Stimulated activated CD8-positive, alpha-beta memory T cell treated with anti-CD3 and anti-CD28 coated beads, Interleukin-2, amount 100 ng/mL, for 1 hour (primary cell): ENCODE measurements around the gene OR5C1.
"Not testable (repeated sequence)": the region's sequence is repeated elsewhere in the genome, so short reads cannot be mapped to it uniquely, and the experiment has no call there.

Experiments
- DNase-seq, 2 donors: peaks; one replicate each; pipeline ENCODE4 v3.0.0-alpha.2; 2020; ENCODE audit warnings: low read depth in 2 of 2

OR5C1 gene

DNA sequence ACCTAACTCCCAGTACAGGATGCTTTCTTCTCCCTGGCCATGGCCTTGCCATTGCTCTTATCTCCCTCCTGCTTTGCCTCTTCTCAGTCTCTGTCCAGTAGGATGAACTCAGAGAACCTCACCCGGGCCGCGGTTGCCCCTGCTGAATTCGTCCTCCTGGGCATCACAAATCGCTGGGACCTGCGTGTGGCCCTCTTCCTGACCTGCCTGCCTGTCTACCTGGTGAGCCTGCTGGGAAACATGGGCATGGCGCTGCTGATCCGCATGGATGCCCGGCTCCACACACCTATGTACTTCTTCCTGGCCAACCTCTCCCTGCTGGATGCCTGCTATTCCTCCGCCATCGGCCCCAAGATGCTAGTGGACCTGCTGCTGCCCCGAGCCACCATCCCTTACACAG is at the start of gene OR5C1:
Gene OR5C1 (plus strand): TSS at position 103 of the 400 bp plus-strand sequence. CDS start 0 bp downstream, at position 103.
- DNase-seq, result no peak

GRCh38 chr9:122742003-122742402 is 46.7 kb upstream of the OR5C1 start, which contains the start of gene OR1L6:
Gene OR1L6, plus strand, starts transcription at chr9:122742303. Its CDS starts 7,545 bp downstream, at chr9:122749848.
- DNase-seq, result no peak

- no peak for DNase-seq
Measured at GRCh38 chr9:122754825-122755224, 33.9 kb upstream of the OR5C1 start.

DNA sequence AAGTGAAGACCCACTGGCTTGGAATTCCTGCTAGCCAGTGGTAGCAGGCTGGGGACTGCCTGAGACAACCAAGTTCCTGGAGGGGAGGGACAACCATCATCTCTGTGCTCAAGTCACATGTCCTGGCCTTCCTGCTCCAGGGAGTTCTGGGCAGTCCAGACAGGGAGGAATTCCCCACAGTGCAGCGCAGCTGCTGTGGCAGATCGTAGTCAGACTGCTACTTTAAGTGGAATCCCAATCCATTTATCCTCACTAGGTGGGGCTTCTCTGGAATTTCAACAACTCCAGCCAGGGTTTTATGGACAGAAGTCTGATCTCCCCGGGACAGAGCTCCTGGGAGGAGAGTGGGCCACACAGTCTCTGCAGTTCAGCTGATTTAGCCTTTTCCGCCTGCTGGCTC is 20.9 kb upstream of the OR5C1 start:
- DNase-seq, result no peak

GRCh38 chr9:122777052-122777451 is 11.7 kb upstream of the OR5C1 start:
- no peak for DNase-seq

GRCh38 chr9:122777935-122778627 is 10.7 kb upstream of the OR5C1 start:
- no peak for DNase-seq

GRCh38 chr9:122779181-122779580 is 9.6 kb upstream of the OR5C1 start:
- DNase-seq, result no peak

DNA sequence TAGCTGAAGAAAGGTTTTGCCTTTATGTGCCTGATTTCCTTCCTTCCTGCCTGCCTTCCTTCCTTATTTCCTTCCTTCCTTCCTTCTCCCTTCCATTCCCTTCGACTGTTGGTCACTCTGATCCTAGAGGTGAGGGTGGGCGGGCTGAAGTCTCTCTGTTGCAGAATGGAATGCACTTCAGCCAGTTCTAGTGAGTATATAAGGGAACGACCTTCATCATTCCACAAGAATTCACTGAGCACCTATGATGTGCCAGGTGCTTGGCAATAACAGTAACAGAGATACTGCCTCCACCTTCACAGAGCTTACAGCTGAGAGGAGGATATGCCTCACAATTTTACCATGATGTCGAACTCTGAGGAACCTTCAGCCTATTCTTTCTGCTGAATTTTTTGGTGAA is 8.7 kb upstream of the OR5C1 start:
- DNase-seq, result no peak

GRCh38 chr9:122781671-122782070 is 7.1 kb upstream of the OR5C1 start:
- DNase-seq, result no peak

GRCh38 chr9:122785269-122785668 is 3.5 kb upstream of the OR5C1 start:
- no peak for DNase-seq

DNA sequence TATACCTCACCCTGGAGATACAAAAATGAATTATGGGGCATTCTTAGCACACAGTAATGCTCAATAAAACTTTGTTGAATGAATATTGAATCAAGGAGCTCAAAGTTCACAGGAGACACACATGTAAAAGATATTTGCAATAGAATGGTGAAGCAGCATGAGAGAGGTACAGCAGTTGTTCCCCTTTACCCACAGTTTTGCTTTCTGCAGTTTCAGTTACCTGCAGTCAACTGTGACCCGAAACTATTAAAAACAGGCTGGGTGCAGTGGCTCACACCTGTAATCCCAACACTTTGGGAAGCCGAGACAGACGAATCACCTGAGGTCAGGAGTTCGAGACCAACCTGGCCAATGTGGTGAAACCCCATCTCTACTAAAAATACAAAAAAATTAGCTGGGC is 2.4 kb upstream of the OR5C1 start:
- no peak for DNase-seq

DNA sequence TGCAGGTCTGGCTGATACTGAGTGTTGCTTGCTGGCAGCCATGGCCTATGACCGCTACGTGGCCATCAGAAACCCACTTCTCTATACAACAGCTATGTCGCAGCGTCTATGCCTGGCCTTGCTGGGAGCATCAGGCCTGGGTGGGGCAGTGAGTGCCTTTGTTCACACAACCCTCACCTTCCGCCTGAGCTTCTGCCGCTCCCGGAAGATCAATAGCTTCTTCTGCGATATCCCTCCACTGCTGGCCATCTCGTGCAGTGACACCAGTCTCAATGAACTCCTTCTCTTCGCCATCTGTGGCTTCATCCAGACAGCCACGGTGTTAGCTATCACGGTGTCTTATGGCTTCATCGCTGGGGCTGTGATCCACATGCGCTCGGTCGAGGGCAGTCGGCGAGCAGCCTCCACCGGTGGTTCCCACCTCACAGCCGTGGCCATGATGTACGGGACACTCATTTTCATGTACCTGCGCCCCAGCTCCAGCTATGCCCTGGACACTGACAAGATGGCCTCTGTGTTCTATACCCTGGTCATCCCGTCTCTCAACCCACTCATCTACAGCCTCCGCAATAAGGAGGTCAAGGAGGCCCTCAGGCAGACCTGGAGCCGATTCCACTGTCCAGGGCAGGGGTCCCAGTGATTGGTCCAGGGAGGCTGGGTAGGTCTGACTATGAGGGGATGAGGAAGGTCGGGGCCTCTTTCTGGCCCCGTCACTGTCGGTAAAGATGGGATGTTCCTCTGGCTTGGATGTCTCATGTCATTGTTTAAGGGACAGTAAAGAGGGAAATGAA is 718 bp downstream of the OR5C1 start:
- no peak for DNase-seq

- DNase-seq, result no peak
Measured at GRCh38 chr9:122791872-122792669, 3.3 kb downstream of the OR5C1 start.

DNA sequence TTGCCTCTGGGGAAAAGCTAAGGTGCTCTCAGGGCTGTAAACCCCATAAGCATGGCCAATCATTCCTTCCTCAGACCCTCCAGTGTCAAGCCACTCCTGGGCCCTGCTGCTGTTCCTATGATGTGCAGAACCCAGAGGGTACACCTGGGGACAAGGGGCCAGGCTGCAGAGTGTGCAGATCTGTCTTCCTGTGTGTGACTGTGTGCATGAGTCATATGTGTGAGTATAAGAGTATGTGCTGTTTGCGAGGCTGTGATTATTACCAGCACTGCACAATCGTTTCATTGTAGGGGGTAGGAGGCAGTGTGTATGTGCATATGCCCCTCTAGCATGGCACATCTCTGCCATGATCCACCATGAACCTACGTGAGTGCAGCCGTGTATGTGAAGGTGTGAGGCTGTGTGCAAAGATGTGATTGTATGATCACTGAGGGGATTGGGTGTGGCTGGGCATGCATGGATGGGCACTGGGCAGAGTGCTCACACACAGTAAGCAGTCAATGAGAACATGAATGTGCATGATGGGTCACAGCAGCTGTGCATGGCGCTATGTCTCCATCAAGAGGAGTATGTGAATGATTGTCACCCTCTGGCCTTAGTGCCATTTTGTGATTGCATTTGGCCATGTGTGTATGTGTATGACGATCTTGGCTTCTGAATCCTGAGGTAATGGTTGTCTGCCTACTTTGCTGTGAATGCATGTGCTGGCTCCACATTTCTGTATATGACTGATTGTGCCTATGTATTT is 8.8 kb downstream of the OR5C1 start:
- DNase-seq, result no peak

DNA sequence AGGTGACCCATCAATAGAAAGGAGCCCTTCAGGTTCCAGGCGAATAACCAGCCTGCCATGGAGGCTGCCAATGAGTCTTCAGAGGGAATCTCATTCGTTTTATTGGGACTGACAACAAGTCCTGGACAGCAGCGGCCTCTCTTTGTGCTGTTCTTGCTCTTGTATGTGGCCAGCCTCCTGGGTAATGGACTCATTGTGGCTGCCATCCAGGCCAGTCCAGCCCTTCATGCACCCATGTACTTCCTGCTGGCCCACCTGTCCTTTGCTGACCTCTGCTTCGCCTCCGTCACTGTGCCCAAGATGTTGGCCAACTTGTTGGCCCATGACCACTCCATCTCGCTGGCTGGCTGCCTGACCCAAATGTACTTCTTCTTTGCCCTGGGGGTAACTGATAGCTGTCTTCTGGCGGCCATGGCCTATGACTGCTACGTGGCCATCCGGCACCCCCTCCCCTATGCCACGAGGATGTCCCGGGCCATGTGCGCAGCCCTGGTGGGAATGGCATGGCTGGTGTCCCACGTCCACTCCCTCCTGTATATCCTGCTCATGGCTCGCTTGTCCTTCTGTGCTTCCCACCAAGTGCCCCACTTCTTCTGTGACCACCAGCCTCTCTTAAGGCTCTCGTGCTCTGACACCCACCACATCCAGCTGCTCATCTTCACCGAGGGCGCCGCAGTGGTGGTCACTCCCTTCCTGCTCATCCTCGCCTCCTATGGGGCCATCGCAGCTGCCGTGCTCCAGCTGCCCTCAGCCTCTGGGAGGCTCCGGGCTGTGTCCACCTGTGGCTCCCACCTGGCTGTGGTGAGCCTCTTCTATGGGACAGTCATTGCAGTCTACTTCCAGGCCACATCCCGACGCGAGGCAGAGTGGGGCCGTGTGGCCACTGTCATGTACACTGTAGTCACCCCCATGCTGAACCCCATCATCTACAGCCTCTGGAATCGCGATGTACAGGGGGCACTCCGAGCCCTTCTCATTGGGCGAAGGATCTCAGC is 11.6 kb downstream of the OR5C1 start, which contains the start of gene OR1K1:
Gene OR1K1 (plus strand): TSS at position 58 of the 995 bp plus-strand sequence. CDS start 0 bp downstream, at position 58.
- DNase-seq, result no peak

GRCh38 chr9:122806661-122807060 is 17.9 kb downstream of the OR5C1 start:
- DNase-seq, result no peak

DNA sequence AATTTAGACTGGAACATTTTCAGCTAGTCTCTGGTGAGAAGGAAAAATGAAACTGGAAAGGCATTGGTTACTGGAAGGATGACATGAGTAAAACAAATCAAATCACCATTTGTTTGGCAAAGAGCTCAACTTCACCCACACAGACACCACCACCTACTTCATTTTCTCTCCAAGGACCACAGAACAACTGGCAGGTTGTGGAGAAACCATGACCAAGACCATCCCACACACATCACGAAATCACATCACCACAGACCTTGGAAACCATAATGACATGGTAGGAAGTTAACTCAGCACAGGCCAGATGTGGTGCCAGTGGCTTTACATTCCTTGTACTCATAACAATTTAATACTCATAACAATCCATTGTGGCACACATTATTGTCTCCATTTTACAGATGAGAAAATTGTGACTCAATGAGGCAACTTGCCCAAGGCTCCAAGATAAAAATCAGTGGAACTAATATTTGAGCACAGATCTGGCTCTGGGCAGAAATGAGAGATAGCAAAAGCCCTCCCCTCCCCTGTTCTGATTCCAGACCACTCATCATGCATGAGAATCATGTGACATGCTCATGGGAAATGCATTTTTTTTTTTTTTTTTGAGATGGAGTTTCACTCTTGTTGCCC is 18.7 kb downstream of the OR5C1 start:
- DNase-seq, result no peak

DNA sequence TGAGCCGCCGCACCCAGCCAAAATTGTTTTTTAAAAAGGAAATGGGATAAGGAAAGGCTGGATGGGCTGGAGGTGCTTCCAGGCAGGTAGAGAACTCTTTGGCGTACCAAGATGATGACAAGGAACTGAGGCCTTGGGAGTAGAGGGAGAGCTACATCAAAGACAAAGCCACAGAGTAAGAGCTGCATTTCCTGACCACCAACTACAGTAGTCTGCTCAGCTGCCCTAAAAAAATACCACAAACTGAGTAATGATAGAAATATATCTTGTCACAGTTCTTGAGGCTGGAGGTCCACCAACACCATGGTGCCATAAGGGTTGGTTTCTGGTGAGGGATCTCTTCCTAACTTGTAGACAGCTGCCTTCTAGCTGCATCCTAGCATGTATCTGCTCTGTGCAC is 19.4 kb downstream of the OR5C1 start:
- no peak for DNase-seq

- DNase-seq, result not testable (repeated sequence)
Measured at GRCh38 chr9:122809261-122809660, 20.5 kb downstream of the OR5C1 start.
